ENCODE results near the gene AHRR.

Gene AHRR

GRCh38 chr5:416636-416960, 95.1 kb downstream of the AHRR start:
- no peak for DNase-seq (ENCODE audit: low spot score)

- no peak for DNase-seq (ENCODE audit: low spot score)
Measured at GRCh38 chr5:417301-418161, 96.0 kb downstream of the AHRR start.

GRCh38 chr5:418162-419121, 96.9 kb downstream of the AHRR start:
- no peak for DNase-seq (ENCODE audit: low spot score)

- no peak for DNase-seq (ENCODE audit: low spot score)
Measured at GRCh38 chr5:419970-420369, 98.5 kb downstream of the AHRR start.

- no peak for DNase-seq (ENCODE audit: low spot score)
Measured at GRCh38 chr5:420632-421286, 99.2 kb downstream of the AHRR start.

GRCh38 chr5:421287-421880, 99.9 kb downstream of the AHRR start:
- no peak for DNase-seq (ENCODE audit: low spot score)

- DNase-seq (ENCODE audit: low spot score): no peak
Measured at GRCh38 chr5:421901-422300, 100.4 kb downstream of the AHRR start.

- no peak for DNase-seq (ENCODE audit: low spot score)
Measured at GRCh38 chr5:422323-423232, 101.1 kb downstream of the AHRR start.

GRCh38 chr5:423233-423565, 101.7 kb downstream of the AHRR start:
- no peak for DNase-seq (ENCODE audit: low spot score)

GRCh38 chr5:423626-424261, 102.2 kb downstream of the AHRR start:
- DNase-seq (ENCODE audit: low spot score): no peak

- no peak for DNase-seq (ENCODE audit: low spot score)
Measured at GRCh38 chr5:424301-425110, 103.0 kb downstream of the AHRR start.

- no peak for DNase-seq (ENCODE audit: low spot score)
Measured at GRCh38 chr5:425714-426113, 104.2 kb downstream of the AHRR start.

- no peak for DNase-seq (ENCODE audit: low spot score)
Measured at GRCh38 chr5:426392-426976, 105.0 kb downstream of the AHRR start.

GRCh38 chr5:427415-428087, 106.0 kb downstream of the AHRR start:
- no peak for DNase-seq (ENCODE audit: low spot score)

- DNase-seq (ENCODE audit: low spot score): no peak
Measured at GRCh38 chr5:428219-428618, 106.7 kb downstream of the AHRR start.

- no peak for DNase-seq (ENCODE audit: low spot score)
Measured at GRCh38 chr5:428754-429452, 107.4 kb downstream of the AHRR start.

GRCh38 chr5:429453-430188, 108.1 kb downstream of the AHRR start:
- DNase-seq (ENCODE audit: low spot score): no peak
